Embryonic facial prominence (tissue), 1 donor: ENCODE data around the gene C14orf119.

Experiments
- DNase-seq: peaks from one replicate; pipeline ENCODE4 v3.0.0-alpha.2; 2016; ENCODE audit errors: extremely low spot score

Gene C14orf119

GRCh38 chr14:23109769-23110168, 14.5 kb downstream of the C14orf119 start:
- DNase-seq = no peak

- no peak for DNase-seq
These were observed 15.5 kb downstream of the C14orf119 start for GRCh38 chr14:23110579-23111365.

GRCh38 chr14:23112359-23113178, 17.3 kb downstream of the C14orf119 start:
- no peak for DNase-seq

DNA sequence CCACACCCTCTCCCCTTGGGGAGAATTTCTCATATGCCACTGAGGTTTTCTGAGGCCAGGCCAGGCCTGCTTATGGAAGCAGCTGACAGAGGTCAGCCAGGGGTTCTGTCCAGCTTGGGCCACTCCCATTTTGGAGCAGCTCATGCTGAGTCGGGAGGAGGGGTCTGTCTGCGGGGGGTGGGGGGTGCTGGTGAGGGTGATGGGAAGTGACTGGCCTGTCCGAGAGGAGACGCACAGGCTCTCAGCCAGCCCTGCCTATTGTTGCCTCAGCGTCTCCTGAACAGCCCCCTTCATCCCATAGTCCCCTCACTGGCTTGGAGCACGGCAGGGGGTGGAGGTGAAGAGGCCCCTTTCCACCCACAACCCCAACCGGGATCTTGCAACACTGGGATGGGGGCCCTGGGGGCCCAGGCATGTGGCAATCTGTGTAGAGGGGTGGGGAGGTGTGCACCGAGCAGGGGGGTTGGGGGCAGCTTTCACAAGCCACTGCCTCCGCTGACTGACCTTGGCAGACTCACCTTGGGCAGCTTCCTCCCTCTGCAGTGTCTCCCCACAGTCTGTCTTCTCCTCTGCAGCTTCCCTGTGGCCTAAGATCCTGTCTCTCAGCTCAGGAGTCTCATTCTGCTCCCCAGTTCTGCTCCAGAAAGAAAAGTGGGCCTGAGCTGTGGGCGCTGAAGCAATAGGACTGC, 18.3 kb downstream of the C14orf119 start:
- no peak for DNase-seq

DNA sequence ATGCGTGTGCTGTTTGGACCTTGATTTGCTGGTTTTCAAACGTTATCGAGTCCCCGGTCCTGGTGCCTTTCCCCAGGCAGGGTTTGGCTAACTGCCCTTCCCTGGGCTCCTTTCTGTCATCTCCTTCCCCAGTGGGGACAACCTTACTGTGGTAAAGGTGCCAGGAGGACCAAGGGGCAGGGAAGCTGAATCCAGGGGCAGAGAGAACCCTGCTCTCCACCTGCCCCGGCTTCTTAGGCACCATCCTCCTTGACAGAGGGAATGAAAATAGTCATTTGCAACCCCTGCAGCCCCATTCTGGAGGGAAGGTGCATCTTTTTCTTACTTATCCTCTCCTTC, 18.8 kb downstream of the C14orf119 start:
- DNase-seq = no peak

- DNase-seq = no peak
These were observed 19.3 kb downstream of the C14orf119 start for GRCh38 chr14:23114669-23115038.

GRCh38 chr14:23115039-23115731, 19.9 kb downstream of the C14orf119 start:
- no peak for DNase-seq

- no peak for DNase-seq
These were observed 20.6 kb downstream of the C14orf119 start for GRCh38 chr14:23115918-23116317.

GRCh38 chr14:23117371-23118020, 22.2 kb downstream of the C14orf119 start:
- DNase-seq = no peak

- no peak for DNase-seq
These were observed 23.4 kb downstream of the C14orf119 start, which contains the start of gene CEBPE for GRCh38 chr14:23118506-23119362. CEBPE (minus strand) TSS chr14:23119255; CDS start chr14:23119091, 164 bp downstream.

DNA sequence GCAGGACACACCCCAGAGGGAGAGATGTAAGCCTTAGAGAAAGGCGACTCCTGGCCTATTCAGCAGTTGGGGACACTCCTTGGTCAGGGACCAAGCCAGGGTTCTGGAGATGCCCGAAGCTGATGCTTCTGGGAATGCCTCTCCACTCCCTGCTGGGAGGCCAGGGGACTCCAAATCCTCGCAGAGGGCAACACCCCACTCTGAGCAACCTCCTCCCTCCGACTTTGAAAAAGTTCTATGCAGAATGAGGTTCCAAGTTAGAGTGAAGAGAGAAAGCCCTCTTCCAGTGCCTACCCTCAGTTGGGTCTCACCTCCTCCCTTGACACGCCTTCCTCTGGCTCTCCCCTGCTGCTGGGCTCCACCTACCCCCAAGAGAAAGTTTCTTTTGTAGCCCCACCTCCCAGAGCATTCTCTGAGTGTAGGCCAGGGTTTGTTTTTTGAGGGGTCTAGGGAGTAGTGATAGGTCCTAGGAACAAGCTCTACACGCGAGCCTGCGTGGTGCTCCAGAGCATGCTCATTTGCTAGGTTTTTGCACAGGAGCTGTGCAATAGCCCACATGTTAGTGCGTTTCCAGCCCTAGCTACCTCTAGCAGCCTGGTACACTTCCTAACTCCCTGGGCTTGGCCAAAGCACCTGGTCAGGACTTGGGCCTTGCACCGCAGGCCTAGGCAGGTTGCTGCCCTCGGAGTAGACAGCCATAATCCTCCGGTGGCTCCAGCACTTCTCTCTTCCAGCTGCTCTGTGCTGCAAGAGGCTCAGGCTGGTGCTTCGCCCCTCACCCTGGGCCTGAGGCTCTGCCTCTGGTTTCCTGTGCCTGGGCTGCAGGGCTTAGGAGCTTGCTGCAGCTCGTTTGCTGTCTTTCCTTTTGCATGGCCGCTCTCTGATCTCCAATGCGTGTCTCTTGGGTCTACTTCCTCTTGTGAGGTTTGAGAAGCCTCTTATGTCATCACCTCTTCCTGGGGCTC, 24.3 kb downstream of the C14orf119 start:
- DNase-seq = no peak

DNA sequence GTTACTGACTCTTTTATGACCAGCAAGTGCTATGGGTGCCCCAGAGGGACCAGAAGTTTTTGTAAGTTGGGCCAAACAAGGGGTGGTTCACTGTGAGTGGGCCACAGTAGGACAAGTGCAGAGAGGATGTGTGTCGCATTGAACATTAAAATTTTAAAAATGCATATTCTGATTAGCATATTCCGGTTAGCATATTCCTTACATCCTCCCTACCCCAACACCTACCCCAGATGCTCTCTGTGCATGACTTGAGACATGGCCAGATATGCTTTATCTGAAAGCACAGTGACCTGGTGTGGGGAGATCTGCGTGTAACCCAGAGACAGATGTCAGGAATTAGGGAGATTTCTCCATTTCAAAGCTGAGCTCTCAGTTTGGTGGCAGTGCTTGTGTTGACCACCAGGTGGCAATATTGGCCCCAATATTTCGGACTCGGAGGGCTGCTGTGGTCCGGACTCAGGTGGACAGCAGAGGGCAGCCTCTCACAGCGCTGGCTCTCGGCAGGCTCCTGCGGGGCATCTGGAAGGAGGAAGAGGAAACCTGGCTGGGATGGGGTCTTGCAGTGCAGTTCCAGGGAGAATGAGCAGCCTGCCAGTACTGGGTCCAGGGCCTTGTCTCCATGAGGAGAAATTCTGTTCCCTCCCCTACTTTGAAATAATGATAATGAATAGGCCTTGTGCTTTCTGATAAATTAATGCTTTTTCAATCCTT, 25.4 kb downstream of the C14orf119 start:
- DNase-seq = peak; percentile 75

GRCh38 chr14:23121361-23121771, 26.1 kb downstream of the C14orf119 start:
- DNase-seq = no peak

GRCh38 chr14:23122086-23122485, 26.8 kb downstream of the C14orf119 start:
- no peak for DNase-seq

DNA sequence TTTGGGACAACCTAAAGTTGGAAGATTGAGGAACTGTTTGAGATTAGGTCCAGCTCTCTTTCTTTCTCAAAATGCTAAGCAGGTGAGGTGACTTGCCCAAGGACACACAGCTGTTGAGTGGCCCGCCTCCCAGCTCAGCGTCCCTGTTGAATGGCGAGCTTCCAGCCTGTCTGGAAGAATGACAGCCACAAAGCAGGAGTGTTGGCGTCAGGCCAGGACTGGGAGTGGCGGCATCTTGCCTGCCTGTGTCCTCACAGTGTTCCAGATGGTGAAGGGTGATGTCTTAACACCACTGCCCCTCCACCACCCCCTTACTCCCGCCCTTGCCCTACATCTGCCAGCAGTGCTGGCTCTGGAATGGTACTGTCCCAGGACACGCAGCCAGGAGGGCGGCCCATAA, 28.1 kb downstream of the C14orf119 start:
- DNase-seq = no peak

GRCh38 chr14:23124337-23124954, 29.1 kb downstream of the C14orf119 start:
- no peak for DNase-seq

DNA sequence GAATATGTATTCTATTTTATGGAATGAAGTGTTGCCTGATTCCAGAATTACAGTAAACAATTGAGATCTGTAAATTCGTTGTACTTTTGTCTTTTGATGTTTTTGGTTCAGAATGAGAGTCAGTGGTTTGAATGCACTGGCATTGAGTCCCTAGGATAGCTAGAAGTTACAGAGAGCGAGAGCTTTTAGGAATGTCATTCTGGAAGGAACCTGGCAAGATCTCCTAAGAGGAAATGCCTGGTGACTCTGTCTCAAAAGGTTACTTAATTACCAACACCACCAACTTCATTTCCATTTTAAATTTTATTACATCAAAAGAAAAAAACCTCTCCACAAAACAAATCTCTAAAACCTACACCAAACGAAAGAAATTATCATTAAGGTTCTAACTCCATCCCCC, 29.7 kb downstream of the C14orf119 start:
- DNase-seq = no peak

GRCh38 chr14:23125933-23126524, 30.7 kb downstream of the C14orf119 start:
- no peak for DNase-seq
